ENCODE data around the gene TMEM178B.

Gene TMEM178B

GRCh38 chr7:141462958-141463357, 389.1 kb downstream of the TMEM178B start:
- DNase-seq (ENCODE audit: low read depth), result no peak
- no peak overlapping the region for H3K4me3 ChIP-seq (ENCODE audit: low read depth, low read length)
- TF ChIP-seq CTCF (conservative IDR thresholded peaks at IDR 0.05; ENCODE audit: low read depth, low read length), result no peak

- TF ChIP-seq CTCF (conservative IDR thresholded peaks at IDR 0.05; ENCODE audit: low read depth, low read length), result no peak
- DNase-seq (ENCODE audit: low read depth), result no peak
- no peak overlapping the region for H3K4me3 ChIP-seq (ENCODE audit: low read depth, low read length)
Measured at GRCh38 chr7:141463986-141464385, 390.1 kb downstream of the TMEM178B start.

GRCh38 chr7:141464551-141464950, 390.7 kb downstream of the TMEM178B start:
- DNase-seq (ENCODE audit: low read depth), result no peak
- TF ChIP-seq CTCF (conservative IDR thresholded peaks at IDR 0.05; ENCODE audit: low read depth, low read length), result no peak
- H3K4me3 ChIP-seq (ENCODE audit: low read depth, low read length), result no peak overlapping the region

- no peak overlapping the region for H3K4me3 ChIP-seq (ENCODE audit: low read depth, low read length)
- no peak for DNase-seq (ENCODE audit: low read depth)
- TF ChIP-seq CTCF (conservative IDR thresholded peaks at IDR 0.05; ENCODE audit: low read depth, low read length), result no peak
Measured at GRCh38 chr7:141466151-141466904, 392.5 kb downstream of the TMEM178B start.

GRCh38 chr7:141468341-141468740, 394.5 kb downstream of the TMEM178B start:
- TF ChIP-seq CTCF (conservative IDR thresholded peaks at IDR 0.05; ENCODE audit: low read depth, low read length), result no peak
- no peak overlapping the region for H3K4me3 ChIP-seq (ENCODE audit: low read depth, low read length)
- no peak for DNase-seq (ENCODE audit: low read depth)

- no peak for TF ChIP-seq CTCF (conservative IDR thresholded peaks at IDR 0.05; ENCODE audit: low read depth, low read length)
- no peak for DNase-seq (ENCODE audit: low read depth)
- H3K4me3 ChIP-seq (ENCODE audit: low read depth, low read length), result no peak overlapping the region
Measured at GRCh38 chr7:141475679-141476078, 401.8 kb downstream of the TMEM178B start.

- no peak overlapping the region for H3K4me3 ChIP-seq (ENCODE audit: low read depth, low read length)
- DNase-seq (ENCODE audit: low read depth), result no peak
- TF ChIP-seq CTCF (conservative IDR thresholded peaks at IDR 0.05; ENCODE audit: low read depth, low read length), result no peak
Measured at GRCh38 chr7:141477865-141478264, 404.0 kb downstream of the TMEM178B start.

Measured in choroid plexus epithelial cell (primary cell).